ENCODE data around the gene EPHA8. TPM values are rescaled to one million over a fixed set of nuclear protein-coding genes. Genes with fewer than 3 reads are reported as not detected.

EPHA8 gene
- total and polyA plus RNA-seq, 2 donors = not detected

DNA sequence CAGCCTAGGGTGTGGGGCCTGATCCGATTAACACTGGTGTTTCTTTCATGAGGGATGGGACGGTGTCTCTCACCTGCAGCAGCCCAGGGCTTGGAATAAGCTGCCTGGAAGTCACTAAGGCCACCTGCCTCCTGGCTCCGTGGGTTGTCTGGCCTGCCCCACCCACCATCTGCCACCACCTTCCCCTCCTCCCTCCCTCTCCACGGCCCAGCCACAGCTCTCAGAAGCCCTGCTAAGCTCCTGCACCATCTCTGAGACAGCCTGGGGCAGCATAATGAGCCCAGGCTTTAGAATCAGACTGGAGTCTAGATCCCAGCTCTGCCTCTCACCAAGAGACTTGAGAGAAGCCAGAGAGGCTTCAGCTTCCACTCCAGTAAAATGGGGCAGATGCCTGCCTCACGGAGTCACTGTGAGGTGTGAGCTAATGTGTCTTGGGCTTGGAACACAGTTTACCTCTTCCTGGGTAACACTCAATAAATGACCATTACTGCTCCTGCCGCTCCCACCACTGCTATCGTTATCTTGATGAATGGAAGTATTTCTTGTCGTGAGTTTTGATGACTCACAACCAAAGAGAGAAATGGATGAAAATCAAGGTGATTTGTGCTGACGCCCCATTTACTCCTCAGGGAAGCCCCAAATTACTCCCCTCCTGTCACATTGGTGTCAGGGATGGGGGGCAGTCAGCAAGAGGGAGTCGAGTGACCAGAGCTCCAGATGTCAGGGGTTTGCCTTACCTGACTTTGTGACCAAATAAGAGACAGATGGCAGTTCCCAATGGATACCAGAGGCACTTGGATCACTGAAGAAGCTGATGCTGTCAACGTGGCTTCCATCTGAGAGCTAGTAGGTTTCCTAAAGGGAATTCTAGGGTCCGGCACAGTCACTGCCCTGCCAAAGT, 49.6 kb downstream of the EPHA8 start:
- Histone ChIP-seq H3K4me3 (ENCODE audit: low read depth, low read length) (no peak overlapping the region), H3K4me1 (ENCODE audit: insufficient read depth) (no peaks in the 10 kb centered on the region), H3K36me3 (ENCODE audit: insufficient read depth) (no peaks in the 10 kb centered on the region), H3K27ac (ENCODE audit: low read depth) (no peak overlapping the region)
- WGBS = 43% methylated on average over 12 of the region's 12 CpGs
- DNase-seq (ENCODE audit: extremely low spot score) = no peak

GRCh38 chr1:22613572-22613918, 50.3 kb downstream of the EPHA8 start:
- Histone ChIP-seq H3K36me3 (ENCODE audit: insufficient read depth) (no peaks in the 10 kb centered on the region), H3K4me1 (ENCODE audit: insufficient read depth) (no peaks in the 10 kb centered on the region), H3K4me3 (ENCODE audit: low read depth, low read length) (no peak overlapping the region), H3K27ac (ENCODE audit: low read depth) (no peak overlapping the region)
- WGBS = 64% methylated on average over 5 of the region's 5 CpGs
- DNase-seq (ENCODE audit: extremely low spot score) = no peak

DNA sequence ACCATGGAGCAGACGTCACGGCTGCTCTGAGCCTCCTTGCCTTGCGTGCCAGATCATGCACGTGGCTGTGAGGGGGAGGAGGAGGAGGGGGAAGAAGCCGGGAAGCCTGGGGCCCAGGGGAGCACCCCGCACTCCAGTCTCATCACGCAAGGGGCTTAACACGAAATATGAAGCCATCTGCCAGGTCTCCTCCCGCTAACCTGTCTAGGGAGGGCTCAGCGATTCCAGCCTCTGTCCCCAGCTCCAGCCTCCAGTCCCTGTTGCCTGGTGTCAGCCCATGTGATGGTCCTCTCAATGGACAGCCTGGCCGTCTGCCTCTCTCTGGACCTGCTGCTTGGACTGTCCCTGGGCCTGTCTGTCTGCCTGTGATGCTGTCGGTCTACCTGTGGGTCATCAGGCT, 50.7 kb downstream of the EPHA8 start:
- WGBS = 48% methylated on average over 12 of the region's 12 CpGs
- Histone ChIP-seq H3K36me3 (ENCODE audit: insufficient read depth) (no peaks in the 10 kb centered on the region), H3K27ac (ENCODE audit: low read depth) (no peak overlapping the region), H3K4me1 (ENCODE audit: insufficient read depth) (no peaks in the 10 kb centered on the region), H3K4me3 (ENCODE audit: low read depth, low read length) (no peak overlapping the region)
- no peak for DNase-seq (ENCODE audit: extremely low spot score)

DNA sequence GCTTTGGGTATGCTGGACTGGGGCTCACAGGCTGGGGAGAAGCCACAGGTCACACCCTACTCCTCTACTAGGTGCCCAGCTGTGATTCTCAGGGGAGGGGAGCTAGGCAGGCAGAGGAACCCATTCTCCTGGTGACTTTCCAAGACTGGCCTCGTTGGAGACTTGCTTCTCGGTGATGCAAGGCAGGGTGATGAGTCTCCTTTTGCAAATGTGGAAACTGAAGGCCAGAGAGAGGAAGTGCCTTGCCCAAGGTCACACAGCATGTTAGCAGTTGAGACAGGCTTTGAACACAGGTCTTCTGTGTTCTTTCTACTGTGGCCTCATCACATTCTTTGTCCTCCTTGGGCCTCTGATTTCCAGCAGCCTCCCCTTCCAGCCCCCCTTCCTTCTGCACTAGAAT, 52.6 kb downstream of the EPHA8 start:
- 71% methylated on average over 2 of the region's 2 CpGs for WGBS
- H3K4me1 ChIP-seq (ENCODE audit: insufficient read depth) = no peaks in the 10 kb centered on the region
- no peak overlapping the region for H3K4me3 ChIP-seq (ENCODE audit: low read depth, low read length)
- H3K36me3 ChIP-seq (ENCODE audit: insufficient read depth) = no peaks in the 10 kb centered on the region
- H3K27ac ChIP-seq (ENCODE audit: low read depth) = no peak overlapping the region
- DNase-seq (ENCODE audit: extremely low spot score) = no peak

DNA sequence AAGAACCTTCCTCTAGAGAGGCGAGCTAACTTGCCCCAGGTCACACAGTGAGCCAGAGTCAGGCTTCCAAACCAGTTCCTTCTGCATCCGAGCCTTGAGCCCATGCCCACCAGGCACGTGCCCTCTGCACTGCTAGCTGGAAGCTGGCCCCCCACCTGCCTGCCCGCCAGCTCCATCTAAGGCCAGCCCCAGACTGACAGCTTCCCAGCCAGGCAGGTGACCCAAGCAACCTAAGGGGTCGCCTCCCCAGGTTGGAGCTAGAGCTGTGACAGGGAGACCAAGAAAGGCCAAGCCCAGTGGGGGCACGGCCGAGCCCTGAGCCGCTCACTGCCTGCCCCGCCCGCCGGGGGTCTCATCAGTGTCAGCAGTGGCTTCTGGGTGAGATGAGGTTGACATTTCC, 53.3 kb downstream of the EPHA8 start:
- no peak overlapping the region for H3K27ac ChIP-seq (ENCODE audit: low read depth)
- WGBS = 49% methylated on average over 11 of the region's 11 CpGs
- no peak for DNase-seq (ENCODE audit: extremely low spot score)
- H3K4me1 ChIP-seq (ENCODE audit: insufficient read depth) = no peaks in the 10 kb centered on the region
- no peak overlapping the region for H3K4me3 ChIP-seq (ENCODE audit: low read depth, low read length)
- H3K36me3 ChIP-seq (ENCODE audit: insufficient read depth) = no peaks in the 10 kb centered on the region

DNA sequence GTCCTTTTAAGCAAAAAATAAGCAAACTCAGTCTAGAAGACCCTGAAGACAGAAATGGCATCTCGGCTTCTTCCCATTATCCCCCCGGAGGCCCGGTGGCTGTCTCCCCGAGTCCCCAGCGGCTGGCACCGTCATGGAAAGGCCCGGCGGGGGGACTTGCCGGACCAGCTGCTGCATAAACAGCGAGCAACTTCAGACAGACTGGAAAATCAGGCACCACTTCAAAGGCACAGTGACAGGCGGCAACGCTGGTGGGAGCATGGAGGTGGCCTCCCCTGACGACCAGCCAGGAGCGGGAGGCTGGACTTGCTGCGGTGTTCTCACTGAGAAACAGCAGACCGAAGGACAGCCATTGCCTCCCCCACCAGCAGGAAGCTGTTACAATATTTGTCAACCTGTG, 54.8 kb downstream of the EPHA8 start:
- no peak for DNase-seq (ENCODE audit: extremely low spot score)
- Histone ChIP-seq H3K4me3 (ENCODE audit: low read depth, low read length) (no peak overlapping the region), H3K36me3 (ENCODE audit: insufficient read depth) (no peaks in the 10 kb centered on the region), H3K4me1 (ENCODE audit: insufficient read depth) (no peaks in the 10 kb centered on the region), H3K27ac (ENCODE audit: low read depth) (no peak overlapping the region)
- 34% methylated on average over 16 of the region's 16 CpGs for WGBS

GRCh38 chr1:22619252-22619651, 56.0 kb downstream of the EPHA8 start:
- no peaks in the 10 kb centered on the region for H3K36me3 ChIP-seq (ENCODE audit: insufficient read depth)
- 76% methylated on average over 7 of the region's 7 CpGs for WGBS
- no peak overlapping the region for H3K27ac ChIP-seq (ENCODE audit: low read depth)
- DNase-seq (ENCODE audit: extremely low spot score) = no peak
- H3K4me3 ChIP-seq (ENCODE audit: low read depth, low read length) = no peak overlapping the region
- no peaks in the 10 kb centered on the region for H3K4me1 ChIP-seq (ENCODE audit: insufficient read depth)

DNA sequence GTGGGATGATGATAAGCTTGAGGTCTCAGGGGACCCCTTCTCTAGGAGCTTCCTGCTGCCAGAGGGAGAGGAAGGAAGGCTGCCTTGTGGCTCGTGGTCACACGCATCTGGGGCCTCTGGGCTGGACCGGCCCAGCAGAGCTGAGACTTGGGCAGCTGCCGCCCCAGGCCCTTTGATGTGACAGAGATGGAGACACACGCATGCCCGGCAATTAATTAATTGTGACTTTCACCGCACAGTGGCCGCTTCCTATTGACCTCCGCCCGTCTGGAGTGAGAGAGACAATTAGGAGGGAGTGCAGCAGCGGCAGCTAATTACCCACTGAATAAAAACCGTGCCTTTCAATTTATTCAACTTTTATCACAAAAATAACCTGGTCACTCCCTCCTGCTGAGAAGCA, 56.5 kb downstream of the EPHA8 start:
- no peaks in the 10 kb centered on the region for H3K36me3 ChIP-seq (ENCODE audit: insufficient read depth)
- WGBS = 65% methylated on average over 12 of the region's 12 CpGs
- DNase-seq (ENCODE audit: extremely low spot score) = no peak
- no peak overlapping the region for H3K27ac ChIP-seq (ENCODE audit: low read depth)
- no peak overlapping the region for H3K4me3 ChIP-seq (ENCODE audit: low read depth, low read length)
- H3K4me1 ChIP-seq (ENCODE audit: insufficient read depth) = no peaks in the 10 kb centered on the region

DNA sequence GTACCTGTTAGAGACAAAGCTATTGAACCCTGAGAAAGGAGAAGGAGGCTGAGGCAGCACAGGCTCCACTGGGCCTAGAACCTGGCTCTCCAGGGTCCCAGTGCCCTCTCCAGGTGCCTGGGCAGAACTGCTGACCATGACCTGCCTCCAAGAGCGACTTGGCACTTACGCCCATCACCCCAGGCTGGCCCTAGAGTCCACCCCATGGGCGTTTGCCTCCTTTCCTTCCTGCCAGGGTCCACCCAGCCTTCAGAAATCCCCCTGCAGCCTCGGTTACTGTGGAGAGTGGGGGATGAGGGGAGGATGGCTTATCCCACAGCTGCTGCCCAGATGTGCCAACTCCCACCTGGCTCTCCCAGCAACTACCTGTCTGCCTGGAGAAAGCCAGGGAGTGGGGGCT, 58.5 kb downstream of the EPHA8 start:
- H3K4me3 ChIP-seq (ENCODE audit: low read depth, low read length) = no peak overlapping the region
- DNase-seq (ENCODE audit: extremely low spot score) = no peak
- WGBS = 55% methylated on average over 4 of the region's 4 CpGs
- no peak overlapping the region for H3K27ac ChIP-seq (ENCODE audit: low read depth)
- no peaks in the 10 kb centered on the region for H3K36me3 ChIP-seq (ENCODE audit: insufficient read depth)
- H3K4me1 ChIP-seq (ENCODE audit: insufficient read depth) = no peaks in the 10 kb centered on the region

GRCh38 chr1:22625262-22625925, 62.1 kb downstream of the EPHA8 start:
- WGBS = 38% methylated on average over 9 of the region's 9 CpGs
- no peak for DNase-seq (ENCODE audit: extremely low spot score)
- Histone ChIP-seq H3K4me3 (ENCODE audit: low read depth, low read length) (no peak overlapping the region), H3K4me1 (ENCODE audit: insufficient read depth) (no peaks in the 10 kb centered on the region), H3K27ac (ENCODE audit: low read depth) (no peak overlapping the region), H3K36me3 (ENCODE audit: insufficient read depth) (no peaks in the 10 kb centered on the region)

DNA sequence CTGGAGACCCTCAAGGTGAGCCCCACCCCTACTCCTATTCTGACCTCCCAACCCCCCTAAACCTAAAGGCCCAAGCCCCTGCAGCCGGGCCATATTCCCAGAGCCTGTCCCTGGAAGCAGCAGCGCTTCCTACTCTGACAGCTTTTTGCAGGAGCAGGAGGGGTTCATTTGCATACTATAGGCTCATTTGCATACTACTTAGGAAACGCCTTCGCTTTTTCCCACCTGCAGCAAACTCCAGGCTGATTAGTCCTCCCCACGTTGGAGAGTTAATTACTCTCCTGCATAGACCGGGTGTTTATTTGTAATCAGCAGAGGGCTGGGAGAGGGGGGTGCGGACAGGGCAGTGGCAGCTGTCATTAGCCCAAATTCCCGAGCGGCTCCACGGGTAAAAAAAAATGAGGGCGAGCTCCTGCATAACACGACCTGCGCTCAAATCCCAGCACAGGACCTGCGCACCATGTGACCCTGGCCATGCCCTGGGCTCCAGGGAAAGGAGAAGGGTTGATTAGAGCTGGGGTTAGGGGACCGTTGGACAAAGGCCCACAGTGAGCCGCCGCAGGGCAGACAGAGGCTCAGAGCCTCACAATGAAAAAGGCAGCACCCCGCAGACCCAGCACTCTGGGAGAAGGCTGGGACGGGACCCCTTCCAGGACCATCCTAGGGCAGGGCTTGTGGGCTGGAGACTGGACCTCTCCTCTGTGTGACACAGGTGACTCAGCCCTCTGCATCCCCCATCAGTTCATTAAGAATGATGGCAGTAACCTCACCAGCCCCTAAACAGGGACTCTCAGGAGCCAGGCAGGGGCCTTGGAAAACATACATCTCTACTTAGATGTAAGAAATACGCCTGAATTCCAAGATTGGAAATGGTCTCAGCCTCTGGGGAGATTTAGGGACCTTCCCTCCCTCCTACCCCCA, 63.2 kb downstream of the EPHA8 start:
- WGBS = 19% methylated on average over 20 of the region's 20 CpGs
- H3K36me3 ChIP-seq (ENCODE audit: insufficient read depth) = no peaks in the 10 kb centered on the region

DNA sequence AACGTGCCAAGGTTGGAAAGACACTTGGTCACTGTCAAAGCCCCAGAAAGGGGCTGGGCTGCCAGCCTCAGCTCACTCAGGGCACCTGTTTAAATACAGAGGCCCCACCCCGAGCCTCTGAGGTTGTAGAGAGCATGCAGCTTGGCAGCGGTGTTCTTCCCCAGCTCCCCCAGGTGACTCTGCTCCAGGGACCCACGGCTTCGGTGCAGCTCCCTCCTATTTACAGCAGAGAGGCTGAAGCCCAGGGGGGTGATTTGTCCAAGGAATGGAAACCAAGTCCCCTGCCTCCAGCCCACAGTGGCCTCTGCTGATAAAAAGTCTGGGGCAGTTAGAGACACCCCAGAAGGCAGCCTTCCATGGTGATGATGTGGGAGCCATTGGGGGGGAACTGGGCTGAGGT, 64.0 kb downstream of the EPHA8 start:
- no peak for DNase-seq (ENCODE audit: extremely low spot score)
- WGBS = 60% methylated on average over 5 of the region's 5 CpGs
- H3K4me1 ChIP-seq (ENCODE audit: insufficient read depth) = no peaks in the 10 kb centered on the region
- no peaks in the 10 kb centered on the region for H3K36me3 ChIP-seq (ENCODE audit: insufficient read depth)
- H3K27ac ChIP-seq (ENCODE audit: low read depth) = no peak overlapping the region
- H3K4me3 ChIP-seq (ENCODE audit: low read depth, low read length) = no peak overlapping the region

More for the DNA sequence above, 63.2 kb downstream of the EPHA8 start:
- Histone ChIP-seq H3K27ac (ENCODE audit: low read depth) (no peak overlapping the region), H3K4me1 (ENCODE audit: insufficient read depth) (no peaks in the 10 kb centered on the region), H3K4me3 (ENCODE audit: low read depth, low read length) (no peak overlapping the region)
- DNase-seq (ENCODE audit: extremely low spot score) = no peak

GRCh38 chr1:22628698-22629444, 65.6 kb downstream of the EPHA8 start:
- Histone ChIP-seq H3K36me3 (ENCODE audit: insufficient read depth) (no peaks in the 10 kb centered on the region), H3K4me1 (ENCODE audit: insufficient read depth) (no peaks in the 10 kb centered on the region), H3K27ac (ENCODE audit: low read depth) (no peak overlapping the region), H3K4me3 (ENCODE audit: low read depth, low read length) (no peak overlapping the region)
- no peak for DNase-seq (ENCODE audit: extremely low spot score)
- WGBS = 40% methylated on average over 11 of the region's 11 CpGs

Data from urinary bladder (tissue), 4 donors.